ENCODE results near the gene ATP6V0E1.
"Not testable (repeated sequence)": the region's sequence is repeated elsewhere in the genome, so short reads cannot be mapped to it uniquely, and the experiment has no call there.

The ATP6V0E1 gene

GRCh38 chr5:173004013-173004412 lies 20.4 kb downstream of the ATP6V0E1 start:
- Mint-ChIP-seq H3K9me3 (no peaks in the 10 kb centered on the region), H3K4me3 (no peak overlapping the region)

GRCh38 chr5:173004447-173004846 lies 20.9 kb downstream of the ATP6V0E1 start:
- no peak for DNase-seq
- H3K27me3 Mint-ChIP-seq, result no peaks in the 10 kb centered on the region
- H3K4me1 Mint-ChIP-seq, result peaks cover 73% of the 10 kb centered on the region
- H3K4me3 Mint-ChIP-seq, result no peak overlapping the region
- peaks cover 13% of the 10 kb centered on the region for H3K36me3 Mint-ChIP-seq (ENCODE audit: low read depth)
- no peak overlapping the region for H3K27ac Mint-ChIP-seq
- no peaks in the 10 kb centered on the region for H3K9me3 Mint-ChIP-seq
- no peak for ATAC-seq

More at GRCh38 chr5:173004013-173004412, 20.4 kb downstream of the ATP6V0E1 start:
- no peak for DNase-seq
- ATAC-seq, result no peak
- no peaks in the 10 kb centered on the region for H3K27me3 Mint-ChIP-seq
- H3K36me3 Mint-ChIP-seq (ENCODE audit: low read depth), result peaks cover 13% of the 10 kb centered on the region
- H3K4me1 Mint-ChIP-seq, result peaks cover 73% of the 10 kb centered on the region
- H3K27ac Mint-ChIP-seq, result no peak overlapping the region

GRCh38 chr5:173010021-173010420 lies 26.4 kb downstream of the ATP6V0E1 start:
- no peaks in the 10 kb centered on the region for H3K9me3 Mint-ChIP-seq
- peaks cover 50% of the 10 kb centered on the region for H3K4me1 Mint-ChIP-seq
- H3K27me3 Mint-ChIP-seq, result no peaks in the 10 kb centered on the region
- H3K36me3 Mint-ChIP-seq (ENCODE audit: low read depth), result peaks cover 16% of the 10 kb centered on the region
- ATAC-seq, result peak; percentile 92
- peak overlapping the region; percentile 60 for H3K27ac Mint-ChIP-seq
- no peak overlapping the region for H3K4me3 Mint-ChIP-seq
- DNase-seq, result peak; percentile 26

GRCh38 chr5:173010547-173011464 lies 27.2 kb downstream of the ATP6V0E1 start:
- Mint-ChIP-seq H3K27me3 (no peaks in the 10 kb centered on the region), H3K36me3 (ENCODE audit: low read depth) (peaks cover 16% of the 10 kb centered on the region), H3K9me3 (no peaks in the 10 kb centered on the region), H3K4me1 (peaks cover 57% of the 10 kb centered on the region), H3K4me3 (no peak overlapping the region), H3K27ac (peak overlapping the region; percentile 36)
- DNase-seq, result no peak
- ATAC-seq, result no peak

GRCh38 chr5:173011566-173011965 lies 28.0 kb downstream of the ATP6V0E1 start:
- peaks cover 18% of the 10 kb centered on the region for H3K36me3 Mint-ChIP-seq (ENCODE audit: low read depth)
- DNase-seq (no peak), ATAC-seq (no peak)
- no peaks in the 10 kb centered on the region for H3K27me3 Mint-ChIP-seq
- no peaks in the 10 kb centered on the region for H3K9me3 Mint-ChIP-seq
- no peak overlapping the region for H3K4me3 Mint-ChIP-seq
- H3K27ac Mint-ChIP-seq, result no peak overlapping the region
- H3K4me1 Mint-ChIP-seq, result peaks cover 60% of the 10 kb centered on the region

GRCh38 chr5:173012882-173013281 lies 29.3 kb downstream of the ATP6V0E1 start:
- no peak overlapping the region for H3K27ac Mint-ChIP-seq
- peaks cover 20% of the 10 kb centered on the region for H3K36me3 Mint-ChIP-seq (ENCODE audit: low read depth)
- ATAC-seq, result no peak
- H3K4me1 Mint-ChIP-seq, result peaks cover 58% of the 10 kb centered on the region
- no peaks in the 10 kb centered on the region for H3K27me3 Mint-ChIP-seq
- no peak overlapping the region for H3K4me3 Mint-ChIP-seq
- no peaks in the 10 kb centered on the region for H3K9me3 Mint-ChIP-seq
- DNase-seq, result no peak

- no peak for ATAC-seq
- DNase-seq, result no peak
- Mint-ChIP-seq H3K4me1 (peaks cover 55% of the 10 kb centered on the region), H3K36me3 (ENCODE audit: low read depth) (peaks cover 26% of the 10 kb centered on the region), H3K4me3 (no peak overlapping the region), H3K27me3 (no peaks in the 10 kb centered on the region), H3K9me3 (no peaks in the 10 kb centered on the region), H3K27ac (no peak overlapping the region)
Observed at GRCh38 chr5:173014671-173015070, 31.1 kb downstream of the ATP6V0E1 start.

GRCh38 chr5:173015192-173015591 lies 31.6 kb downstream of the ATP6V0E1 start:
- Mint-ChIP-seq H3K36me3 (ENCODE audit: low read depth) (peaks cover 27% of the 10 kb centered on the region), H3K9me3 (no peaks in the 10 kb centered on the region), H3K27ac (no peak overlapping the region), H3K27me3 (no peaks in the 10 kb centered on the region), H3K4me3 (no peak overlapping the region), H3K4me1 (peaks cover 52% of the 10 kb centered on the region)
- no peak for DNase-seq
- ATAC-seq, result no peak

GRCh38 chr5:173015598-173016455 lies 32.3 kb downstream of the ATP6V0E1 start:
- H3K4me3 Mint-ChIP-seq, result no peak overlapping the region

GRCh38 chr5:173016598-173017046 lies 33.1 kb downstream of the ATP6V0E1 start:
- DNase-seq (no peak), ATAC-seq (peak; percentile 38)
- peak overlapping the region; percentile 77 for H3K27ac Mint-ChIP-seq
- no peak overlapping the region for H3K4me3 Mint-ChIP-seq
- peaks cover 41% of the 10 kb centered on the region for H3K4me1 Mint-ChIP-seq
- no peaks in the 10 kb centered on the region for H3K9me3 Mint-ChIP-seq
- H3K27me3 Mint-ChIP-seq, result no peaks in the 10 kb centered on the region
- H3K36me3 Mint-ChIP-seq (ENCODE audit: low read depth), result peaks cover 35% of the 10 kb centered on the region

More at GRCh38 chr5:173015598-173016455, 32.3 kb downstream of the ATP6V0E1 start:
- H3K9me3 Mint-ChIP-seq, result no peaks in the 10 kb centered on the region
- H3K4me1 Mint-ChIP-seq, result peaks cover 47% of the 10 kb centered on the region
- H3K27ac Mint-ChIP-seq, result peak overlapping the region; percentile 77
- H3K36me3 Mint-ChIP-seq (ENCODE audit: low read depth), result peaks cover 27% of the 10 kb centered on the region
- DNase-seq (no peak), ATAC-seq (no peak)
- H3K27me3 Mint-ChIP-seq, result no peaks in the 10 kb centered on the region

GRCh38 chr5:173017087-173017486 lies 33.5 kb downstream of the ATP6V0E1 start:
- Mint-ChIP-seq H3K27ac (peak overlapping the region; percentile 77), H3K36me3 (ENCODE audit: low read depth) (peaks cover 35% of the 10 kb centered on the region), H3K4me1 (peaks cover 37% of the 10 kb centered on the region)
- not testable (repeated sequence) for H3K9me3 Mint-ChIP-seq, DNase-seq, H3K27me3 Mint-ChIP-seq, H3K4me3 Mint-ChIP-seq, ATAC-seq

GRCh38 chr5:173018358-173018757 lies 34.8 kb downstream of the ATP6V0E1 start:
- DNase-seq (no peak), ATAC-seq (no peak)
- no peak overlapping the region for H3K4me3 Mint-ChIP-seq
- H3K9me3 Mint-ChIP-seq, result no peaks in the 10 kb centered on the region
- no peaks in the 10 kb centered on the region for H3K27me3 Mint-ChIP-seq
- H3K4me1 Mint-ChIP-seq, result peaks cover 36% of the 10 kb centered on the region
- H3K36me3 Mint-ChIP-seq (ENCODE audit: low read depth), result peaks cover 37% of the 10 kb centered on the region
- H3K27ac Mint-ChIP-seq, result peak overlapping the region; percentile 4

GRCh38 chr5:173020154-173020581 lies 36.6 kb downstream of the ATP6V0E1 start:
- no peak overlapping the region for H3K4me3 Mint-ChIP-seq
- H3K27ac Mint-ChIP-seq, result peak overlapping the region; percentile 62
- H3K9me3 Mint-ChIP-seq, result no peaks in the 10 kb centered on the region
- ATAC-seq (no peak), DNase-seq (no peak)
- H3K36me3 Mint-ChIP-seq (ENCODE audit: low read depth), result peaks cover 46% of the 10 kb centered on the region
- H3K4me1 Mint-ChIP-seq, result peaks cover 31% of the 10 kb centered on the region
- H3K27me3 Mint-ChIP-seq, result no peaks in the 10 kb centered on the region

- DNase-seq (no peak), ATAC-seq (no peak)
- H3K36me3 Mint-ChIP-seq (ENCODE audit: low read depth), result peaks cover 48% of the 10 kb centered on the region
- no peaks in the 10 kb centered on the region for H3K9me3 Mint-ChIP-seq
- peaks cover 29% of the 10 kb centered on the region for H3K4me1 Mint-ChIP-seq
- no peak overlapping the region for H3K27ac Mint-ChIP-seq
- H3K27me3 Mint-ChIP-seq, result no peaks in the 10 kb centered on the region
- no peak overlapping the region for H3K4me3 Mint-ChIP-seq
Observed at GRCh38 chr5:173020643-173021042, 37.1 kb downstream of the ATP6V0E1 start.

Measured in activated naive CD8-positive, alpha-beta T cell treated with anti-CD3 and anti-CD28 coated beads, Interleukin-2, amount 50 U/mL, for 24 hours (primary cell).